Measurements from ENCODE around the gene ZNF429. TPM values are rescaled to one million over a fixed set of nuclear protein-coding genes. Genes with fewer than 3 reads are reported as not detected.

ZNF429 gene
- total and polyA plus RNA-seq, 2 donors from 2014 or later: 8.3 to 21.3 TPM

DNA sequence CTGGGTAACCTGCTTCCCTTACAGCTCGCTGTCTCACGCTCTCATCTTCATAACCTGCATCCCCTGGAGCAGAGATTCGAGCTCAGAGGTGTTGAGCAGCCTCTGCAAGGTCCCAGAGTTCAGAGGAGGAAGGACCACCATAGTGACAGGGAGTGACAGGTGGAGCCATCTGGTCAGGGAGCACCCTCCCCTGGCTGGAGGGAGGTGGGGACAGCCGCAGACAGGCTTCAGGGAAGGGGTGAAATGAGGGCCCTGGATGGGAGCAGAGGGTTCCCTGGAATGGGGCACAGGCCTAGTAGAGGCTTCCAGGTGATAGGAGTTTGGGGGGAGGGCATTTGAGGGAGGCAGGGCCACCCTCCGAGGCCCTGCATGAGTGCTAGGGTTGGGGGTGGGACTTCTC, 82.1 kb downstream of the ZNF429 start:
- TF ChIP-seq, protein P1, sequence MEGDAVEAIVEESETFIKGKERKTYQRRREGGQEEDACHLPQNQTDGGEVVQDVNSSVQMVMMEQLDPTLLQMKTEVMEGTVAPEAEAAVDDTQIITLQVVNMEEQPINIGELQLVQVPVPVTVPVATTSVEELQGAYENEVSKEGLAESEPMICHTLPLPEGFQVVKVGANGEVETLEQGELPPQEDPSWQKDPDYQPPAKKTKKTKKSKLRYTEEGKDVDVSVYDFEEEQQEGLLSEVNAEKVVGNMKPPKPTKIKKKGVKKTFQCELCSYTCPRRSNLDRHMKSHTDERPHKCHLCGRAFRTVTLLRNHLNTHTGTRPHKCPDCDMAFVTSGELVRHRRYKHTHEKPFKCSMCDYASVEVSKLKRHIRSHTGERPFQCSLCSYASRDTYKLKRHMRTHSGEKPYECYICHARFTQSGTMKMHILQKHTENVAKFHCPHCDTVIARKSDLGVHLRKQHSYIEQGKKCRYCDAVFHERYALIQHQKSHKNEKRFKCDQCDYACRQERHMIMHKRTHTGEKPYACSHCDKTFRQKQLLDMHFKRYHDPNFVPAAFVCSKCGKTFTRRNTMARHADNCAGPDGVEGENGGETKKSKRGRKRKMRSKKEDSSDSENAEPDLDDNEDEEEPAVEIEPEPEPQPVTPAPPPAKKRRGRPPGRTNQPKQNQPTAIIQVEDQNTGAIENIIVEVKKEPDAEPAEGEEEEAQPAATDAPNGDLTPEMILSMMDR (IDR thresholded peaks at IDR 0.05; ENCODE audit: borderline replicate concordance, extremely low read depth, insufficient read depth): no peak
- Histone ChIP-seq H3K4me3 (ENCODE audit: low read length in 3 of 3) (no peak overlapping the region), H3K4me1 (ENCODE audit: control insufficient read depth in 2 of 3, insufficient read depth in 2 of 3, low read depth in 1 of 3, low read length in 3 of 3) (peaks cover 0 to 3% (median 0%) of the 10 kb centered on the region in 3 donors), H3K27ac (ENCODE audit: low read depth in 2 of 2, low read length in 2 of 2) (no peak overlapping the region), H3K27me3 (ENCODE audit: control insufficient read depth, insufficient read depth, low read length) (no peaks in the 10 kb centered on the region), H3K36me3 (ENCODE audit: control insufficient read depth in 2 of 3, insufficient read depth in 3 of 3, low read length in 3 of 3) (no peaks in the 10 kb centered on the region), H3K9me3 (ENCODE audit: control insufficient read depth in 2 of 3, insufficient read depth in 1 of 3, low read length in 3 of 3) (peaks cover 0 to 5% (median 4%) of the 10 kb centered on the region in 3 donors), H3K9ac (ENCODE audit: low read length in 3 of 3) (no peak overlapping the region)
- FAIRE-seq (no peak), DNase-seq (no peak)
- intact Hi-C loops (cut with DNase I): no loop called here

GRCh38 chr19:21588065-21588601, 82.7 kb downstream of the ZNF429 start:
- no peak for DNase-seq
- Histone ChIP-seq H3K27ac (ENCODE audit: low read depth in 2 of 2, low read length in 2 of 2) (no peak overlapping the region), H3K27me3 (ENCODE audit: control insufficient read depth, insufficient read depth, low read length) (no peaks in the 10 kb centered on the region)

GRCh38 chr19:21590867-21591266, 85.5 kb downstream of the ZNF429 start:
- Histone ChIP-seq H3K4me3 (ENCODE audit: low read length in 3 of 3) (no peak overlapping the region), H3K9me3 (ENCODE audit: control insufficient read depth in 2 of 3, insufficient read depth in 1 of 3, low read length in 3 of 3) (no peaks in the 10 kb centered on the region), H3K4me1 (ENCODE audit: control insufficient read depth in 2 of 3, insufficient read depth in 2 of 3, low read depth in 1 of 3, low read length in 3 of 3) (no peaks in the 10 kb centered on the region), H3K27ac (ENCODE audit: low read depth in 2 of 2, low read length in 2 of 2) (no peak overlapping the region), H3K27me3 (ENCODE audit: control insufficient read depth, insufficient read depth, low read length) (no peaks in the 10 kb centered on the region), H3K36me3 (ENCODE audit: control insufficient read depth in 2 of 3, insufficient read depth in 3 of 3, low read length in 3 of 3) (no peaks in the 10 kb centered on the region), H3K9ac (ENCODE audit: low read length in 3 of 3) (no peak overlapping the region)
- FAIRE-seq (no peak), DNase-seq (no peak)
- TF ChIP-seq, protein P1 (IDR thresholded peaks at IDR 0.05; ENCODE audit: borderline replicate concordance, extremely low read depth, insufficient read depth): no peak
- intact Hi-C loops (cut with DNase I): no loop called here

More at GRCh38 chr19:21588065-21588601, 82.7 kb downstream of the ZNF429 start:
- FAIRE-seq: no peak
- Histone ChIP-seq H3K9me3 (ENCODE audit: control insufficient read depth in 2 of 3, insufficient read depth in 1 of 3, low read length in 3 of 3) (peaks cover 0 to 4% (median 4%) of the 10 kb centered on the region in 3 donors), H3K36me3 (ENCODE audit: control insufficient read depth in 2 of 3, insufficient read depth in 3 of 3, low read length in 3 of 3) (no peaks in the 10 kb centered on the region), H3K4me1 (ENCODE audit: control insufficient read depth in 2 of 3, insufficient read depth in 2 of 3, low read depth in 1 of 3, low read length in 3 of 3) (peaks cover 0 to 3% (median 0%) of the 10 kb centered on the region in 3 donors), H3K9ac (ENCODE audit: low read length in 3 of 3) (no peak overlapping the region), H3K4me3 (ENCODE audit: low read length in 3 of 3) (no peak overlapping the region)
- TF ChIP-seq, protein P1 (IDR thresholded peaks at IDR 0.05; ENCODE audit: borderline replicate concordance, extremely low read depth, insufficient read depth): no peak
- intact Hi-C loops (cut with DNase I): no loop called here

GRCh38 chr19:21593008-21593481, 87.6 kb downstream of the ZNF429 start:
- no peak overlapping the region for H3K27ac ChIP-seq (ENCODE audit: low read depth in 2 of 2, low read length in 2 of 2)
- intact Hi-C loops (cut with DNase I): no loop called here
- FAIRE-seq: no peak
- no peak for DNase-seq
- TF ChIP-seq, protein P1 (IDR thresholded peaks at IDR 0.05; ENCODE audit: borderline replicate concordance, extremely low read depth, insufficient read depth): no peak
- H3K36me3 ChIP-seq (ENCODE audit: control insufficient read depth in 2 of 3, insufficient read depth in 3 of 3, low read length in 3 of 3): no peaks in the 10 kb centered on the region
- H3K27me3 ChIP-seq (ENCODE audit: control insufficient read depth, insufficient read depth, low read length): no peaks in the 10 kb centered on the region
- H3K9ac ChIP-seq (ENCODE audit: low read length in 3 of 3): no peak overlapping the region
- H3K4me1 ChIP-seq (ENCODE audit: control insufficient read depth in 2 of 3, insufficient read depth in 2 of 3, low read depth in 1 of 3, low read length in 3 of 3): no peaks in the 10 kb centered on the region
- H3K4me3 ChIP-seq (ENCODE audit: low read length in 3 of 3): no peak overlapping the region
- H3K9me3 ChIP-seq (ENCODE audit: control insufficient read depth in 2 of 3, insufficient read depth in 1 of 3, low read length in 3 of 3): no peaks in the 10 kb centered on the region

All from kidney (tissue), 14 donors.